H1 (cell line): ENCODE measurements around the gene FOXP4.

Source experiments
- BACH1 ChIP-seq: IDR thresholded peaks from 2 replicates; pipeline ENCODE4 v1.6.1; 2012; ENCODE audit warnings: low read length, improper control_type of control experiment
- EGR1 ChIP-seq: IDR thresholded peaks from 2 replicates; pipeline ENCODE4 v1.6.1; 2011; ENCODE audit warnings: low read depth, low read length, borderline replicate concordance
- EP300 ChIP-seq, 2 experiments: IDR thresholded peaks; 1 replicate in 1 of 2; 2 replicates in 1 of 2; pipeline ENCODE4 v1.6.1; 2011 to 2012; ENCODE audit warnings: low read depth in 2 of 2, low read length in 2 of 2, mild to moderate bottlenecking in 2 of 2, borderline replicate concordance in 1 of 2, inconsistent platforms in 1 of 2, moderate library complexity in 1 of 2
- EZH2 ChIP-seq: fragments of 200-600 bp; sonication (generic); IDR thresholded peaks from 2 replicates; pipeline ENCODE4 v1.7.1; 2012; ENCODE audit warnings: low read depth, mild to moderate bottlenecking, moderate library complexity, low read length, inconsistent platforms; ENCODE audit not compliant: severe bottlenecking
- POLR2A ChIP-seq, 2 experiments: IDR thresholded peaks; 1 replicate in 1 of 2; 2 replicates in 1 of 2; pipeline ENCODE4 v1.6.1; 2011; ENCODE audit warnings: low read depth in 2 of 2, low read length in 2 of 2, mild to moderate bottlenecking in 2 of 2; ENCODE audit errors: control extremely low read depth in 1 of 2
- POLR2AphosphoS5 ChIP-seq: IDR thresholded peaks from 2 replicates; pipeline ENCODE4 v1.6.1; 2011; ENCODE audit warnings: low read depth, low read length
- RAD21 ChIP-seq, 2 experiments: IDR thresholded peaks in 1 of 2; conservative IDR thresholded peaks in 1 of 2; 2 replicates each; pipeline ENCODE4 v1.6.1; 2011; ENCODE audit warnings: low read depth in 2 of 2, low read length in 2 of 2, improper control_type of control experiment in 1 of 2, inconsistent platforms in 1 of 2, mild to moderate bottlenecking in 1 of 2, moderate library complexity in 1 of 2
- TAF1 ChIP-seq: IDR thresholded peaks from 2 replicates; pipeline ENCODE4 v1.6.1; 2011; ENCODE audit warnings: mild to moderate bottlenecking, low read depth, low read length
- ZNF274 ChIP-seq: IDR thresholded peaks from 2 replicates; pipeline ENCODE4 v1.7.0; 2012; ENCODE audit warnings: low read length, borderline replicate concordance; ENCODE audit errors: extremely low read depth
- TF ChIP-seq, protein P1 (sequence below), 3 experiments: IDR thresholded peaks; 1 replicate in 2 of 3; 2 replicates in 1 of 3; pipeline versions ENCODE4 v1.5.1 to v1.6.1; 2011; ENCODE audit warnings: low read length in 3 of 3, mild to moderate bottlenecking in 3 of 3, inconsistent platforms in 2 of 3, low read depth in 1 of 3, moderate library complexity in 1 of 3; ENCODE audit not compliant: insufficient read depth in 1 of 3; ENCODE audit errors: control extremely low read depth in 1 of 3

DNA sequence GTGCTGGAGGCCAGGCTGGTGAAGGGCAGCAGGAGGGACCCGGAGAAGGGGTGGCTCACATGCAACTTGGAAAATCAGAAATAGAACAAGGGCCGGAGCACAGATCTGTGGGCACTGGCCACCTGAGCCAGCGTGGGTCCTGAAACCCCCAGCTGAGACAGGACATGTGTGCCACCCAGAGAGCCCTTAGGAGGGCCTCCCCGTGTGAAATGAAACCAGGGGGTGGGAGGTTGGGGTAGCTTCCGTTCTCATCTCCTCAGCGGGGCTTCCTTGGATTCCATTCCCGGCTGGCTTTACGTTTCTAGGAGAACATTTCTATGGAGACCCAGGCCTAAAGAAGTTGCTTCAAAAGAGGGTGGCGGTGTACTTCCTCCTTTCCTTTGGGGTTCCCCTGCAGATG lies 5.7 kb downstream of the FOXP4 start:
- TF ChIP-seq, protein P1, sequence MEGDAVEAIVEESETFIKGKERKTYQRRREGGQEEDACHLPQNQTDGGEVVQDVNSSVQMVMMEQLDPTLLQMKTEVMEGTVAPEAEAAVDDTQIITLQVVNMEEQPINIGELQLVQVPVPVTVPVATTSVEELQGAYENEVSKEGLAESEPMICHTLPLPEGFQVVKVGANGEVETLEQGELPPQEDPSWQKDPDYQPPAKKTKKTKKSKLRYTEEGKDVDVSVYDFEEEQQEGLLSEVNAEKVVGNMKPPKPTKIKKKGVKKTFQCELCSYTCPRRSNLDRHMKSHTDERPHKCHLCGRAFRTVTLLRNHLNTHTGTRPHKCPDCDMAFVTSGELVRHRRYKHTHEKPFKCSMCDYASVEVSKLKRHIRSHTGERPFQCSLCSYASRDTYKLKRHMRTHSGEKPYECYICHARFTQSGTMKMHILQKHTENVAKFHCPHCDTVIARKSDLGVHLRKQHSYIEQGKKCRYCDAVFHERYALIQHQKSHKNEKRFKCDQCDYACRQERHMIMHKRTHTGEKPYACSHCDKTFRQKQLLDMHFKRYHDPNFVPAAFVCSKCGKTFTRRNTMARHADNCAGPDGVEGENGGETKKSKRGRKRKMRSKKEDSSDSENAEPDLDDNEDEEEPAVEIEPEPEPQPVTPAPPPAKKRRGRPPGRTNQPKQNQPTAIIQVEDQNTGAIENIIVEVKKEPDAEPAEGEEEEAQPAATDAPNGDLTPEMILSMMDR (IDR thresholded peaks at IDR 0.05; ENCODE audit: control extremely low read depth in 1 of 3, insufficient read depth in 1 of 3, low read depth in 1 of 3, low read length in 3 of 3): no peak
- no peak for TF ChIP-seq POLR2A (IDR thresholded peaks at IDR 0.05; ENCODE audit: control extremely low read depth in 1 of 2, low read depth in 2 of 2, low read length in 2 of 2)
- no peak for TF ChIP-seq EGR1
- no peak for TF ChIP-seq EP300 (IDR thresholded peaks at IDR 0.05; ENCODE audit: borderline replicate concordance in 1 of 2, low read depth in 2 of 2, low read length in 2 of 2)
- TF ChIP-seq TAF1: no peak
- TF ChIP-seq ZNF274: no peak
- TF ChIP-seq RAD21 (IDR thresholded peaks at IDR 0.05 in 1 of 2, conservative IDR thresholded peaks at IDR 0.05 in 1 of 2; ENCODE audit: low read depth in 2 of 2, low read length in 2 of 2): no peak
- TF ChIP-seq EZH2: no peak
- no peak for TF ChIP-seq POLR2AphosphoS5
- no peak for TF ChIP-seq BACH1
